Measurements from ENCODE around the gene SYNE4. TPM values are rescaled to one million over a fixed set of nuclear protein-coding genes. Genes with fewer than 3 reads are reported as not detected.

SYNE4 gene
- total RNA-seq, 4 donors from 2014 or later = 1.2 to 9.0 (median 2.9) TPM; not detected in 1

GRCh38 chr19:36051637-36052036 is 43.0 kb upstream of the SYNE4 start:
- H3K36me3 ChIP-seq = no peaks in the 10 kb centered on the region
- no peaks in the 10 kb centered on the region for H3K9me3 ChIP-seq
- in situ Hi-C loops (cut with MboI; ENCODE audit: low pct_ligation_motif_present in 1 of 4, low pct_unique_long_range_greater_than_20kb in 1 of 4, low sequenced_read_pairs in 3 of 4) (loop anchor here in 1 of 4 donors (10.0 kb wide), 1 partner anchor 47 kb away; the partner anchor contains the start of gene SYNE4), intact Hi-C loops (cut with DNase I; ENCODE audit: low total_unique reads) (loop anchor here (5.0 kb wide), 1 partner anchor 54 kb away; the partner anchor contains the start of gene SDHAF1)
- H3K4me1 ChIP-seq = peaks cover 7 to 25% (median 10%) of the 10 kb centered on the region in 4 donors
- TF ChIP-seq POLR2AphosphoS5 (IDR thresholded peaks at IDR 0.05) = no peak
- no peak for TF ChIP-seq CTCF (IDR thresholded peaks at IDR 0.05)
- no peak for TF ChIP-seq EP300 (IDR thresholded peaks at IDR 0.05; ENCODE audit: low read depth)
- no peak for TF ChIP-seq POLR2A (IDR thresholded peaks at IDR 0.05)
- DNase-seq = no peak
- H3K4me3 ChIP-seq = no peak overlapping the region
- no peaks in the 10 kb centered on the region for H3K27me3 ChIP-seq
- 88 to 100% methylated on average over 2 to 4 of the region's 4 CpGs for WGBS, 2 donors (ENCODE audit: low coverage in 1 of 2)
- H3K27ac ChIP-seq = no peak overlapping the region

GRCh38 chr19:36051236-36051635 is 42.6 kb upstream of the SYNE4 start:
- Histone ChIP-seq H3K4me3 (no peak overlapping the region), H3K4me1 (peaks cover 7 to 25% (median 10%) of the 10 kb centered on the region in 4 donors), H3K27me3 (no peaks in the 10 kb centered on the region), H3K27ac (no peak overlapping the region), H3K9me3 (no peaks in the 10 kb centered on the region), H3K36me3 (no peaks in the 10 kb centered on the region)
- TF ChIP-seq EP300 (IDR thresholded peaks at IDR 0.05; ENCODE audit: low read depth) = no peak
- TF ChIP-seq CTCF (IDR thresholded peaks at IDR 0.05) = peak in 1 of 5 experiments; percentile 13
- no peak for DNase-seq
- intact Hi-C loops (cut with DNase I; ENCODE audit: low total_unique reads) (loop anchor here (5.0 kb wide), 1 partner anchor 54 kb away; the partner anchor contains the start of gene SDHAF1), in situ Hi-C loops (cut with MboI; ENCODE audit: low pct_ligation_motif_present in 1 of 4, low pct_unique_long_range_greater_than_20kb in 1 of 4, low sequenced_read_pairs in 3 of 4) (loop anchor here in 1 of 4 donors (10.0 kb wide), 1 partner anchor 46 kb away; the partner anchor contains the start of gene SYNE4)
- WGBS, 2 donors (ENCODE audit: low coverage in 1 of 2) = 39 to 53% methylated on average over 2 to 3 of the region's 3 CpGs

GRCh38 chr19:36049080-36049698 is 40.6 kb upstream of the SYNE4 start:
- Histone ChIP-seq H3K36me3 (no peaks in the 10 kb centered on the region), H3K4me3 (no peak overlapping the region), H3K27ac (no peak overlapping the region), H3K4me1 (peaks cover 0 to 18% (median 3%) of the 10 kb centered on the region in 4 donors), H3K27me3 (no peaks in the 10 kb centered on the region), H3K9me3 (no peaks in the 10 kb centered on the region)
- intact Hi-C loops (cut with DNase I; ENCODE audit: low total_unique reads) = no loop called here
- TF ChIP-seq POLR2A (IDR thresholded peaks at IDR 0.05) (no peak), CTCF (IDR thresholded peaks at IDR 0.05) (no peak), POLR2AphosphoS5 (IDR thresholded peaks at IDR 0.05) (no peak), EP300 (IDR thresholded peaks at IDR 0.05; ENCODE audit: low read depth) (no peak)
- WGBS, 2 donors (ENCODE audit: low coverage in 1 of 2) = 87 to 94% methylated on average over 4 of the region's 4 CpGs
- DNase-seq = no peak
- in situ Hi-C loops (cut with MboI; ENCODE audit: low pct_ligation_motif_present in 1 of 4, low pct_unique_long_range_greater_than_20kb in 1 of 4, low sequenced_read_pairs in 3 of 4) = no loop called here

GRCh38 chr19:36047835-36048234 is 39.2 kb upstream of the SYNE4 start:
- H3K4me1 ChIP-seq = peaks cover 0 to 14% (median under 1%) of the 10 kb centered on the region in 4 donors
- intact Hi-C loops (cut with DNase I; ENCODE audit: low total_unique reads) = no loop called here
- DNase-seq = no peak
- no peak for TF ChIP-seq CTCF (IDR thresholded peaks at IDR 0.05)
- no peak for TF ChIP-seq POLR2A (IDR thresholded peaks at IDR 0.05)
- no peak for TF ChIP-seq EP300 (IDR thresholded peaks at IDR 0.05; ENCODE audit: low read depth)
- TF ChIP-seq POLR2AphosphoS5 (IDR thresholded peaks at IDR 0.05) = no peak
- in situ Hi-C loops (cut with MboI; ENCODE audit: low pct_ligation_motif_present in 1 of 4, low pct_unique_long_range_greater_than_20kb in 1 of 4, low sequenced_read_pairs in 3 of 4) = no loop called here
- no peaks in the 10 kb centered on the region for H3K9me3 ChIP-seq
- no peaks in the 10 kb centered on the region for H3K27me3 ChIP-seq
- no peaks in the 10 kb centered on the region for H3K36me3 ChIP-seq
- no peak overlapping the region for H3K4me3 ChIP-seq
- H3K27ac ChIP-seq = no peak overlapping the region
